ENCODE results near the gene HBM. TPM values are rescaled to one million over a fixed set of nuclear protein-coding genes. Genes with fewer than 3 reads are reported as not detected.
"Not testable (repeated sequence)": the region's sequence is repeated elsewhere in the genome, so short reads cannot be mapped to it uniquely, and the experiment has no call there.

HBM gene
- total RNA-seq, 6 experiments from 2014 or later = 1.1 to 8.4 (median 2.0) TPM; not detected in 2

DNA sequence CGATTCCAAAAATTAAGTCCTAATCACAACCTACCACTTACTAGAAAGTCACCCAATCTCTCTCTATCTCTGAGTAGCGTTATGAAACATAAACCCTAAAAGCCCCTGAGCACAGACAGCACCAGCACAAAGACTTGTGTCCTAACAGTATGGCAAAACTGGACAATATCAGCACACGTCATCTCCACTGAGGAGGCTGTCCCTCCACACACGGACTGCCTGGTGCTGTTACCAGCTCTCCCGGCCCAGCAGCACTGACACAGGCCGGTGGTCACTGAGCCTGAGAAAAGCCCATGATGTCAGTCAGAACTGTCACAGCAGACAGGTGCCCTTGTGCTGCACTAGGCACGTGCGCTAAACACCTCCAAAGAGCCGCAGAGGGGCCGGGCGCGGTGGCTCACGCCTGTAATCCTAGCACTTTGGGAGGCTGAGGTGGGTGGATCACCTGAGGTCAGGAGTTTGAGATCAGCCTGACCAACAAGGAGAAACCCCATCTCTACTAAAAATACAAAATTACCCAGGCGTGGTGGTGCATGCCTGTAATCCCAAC lies 45.9 kb downstream of the HBM start:
- not testable (repeated sequence) for ATAC-seq
- WGBS (ENCODE audit: insufficient coverage, low coverage, low lambda C conversion rate, missing lambda C conversion rate) = 81% methylated on average over 5 of the region's 14 CpGs

DNA sequence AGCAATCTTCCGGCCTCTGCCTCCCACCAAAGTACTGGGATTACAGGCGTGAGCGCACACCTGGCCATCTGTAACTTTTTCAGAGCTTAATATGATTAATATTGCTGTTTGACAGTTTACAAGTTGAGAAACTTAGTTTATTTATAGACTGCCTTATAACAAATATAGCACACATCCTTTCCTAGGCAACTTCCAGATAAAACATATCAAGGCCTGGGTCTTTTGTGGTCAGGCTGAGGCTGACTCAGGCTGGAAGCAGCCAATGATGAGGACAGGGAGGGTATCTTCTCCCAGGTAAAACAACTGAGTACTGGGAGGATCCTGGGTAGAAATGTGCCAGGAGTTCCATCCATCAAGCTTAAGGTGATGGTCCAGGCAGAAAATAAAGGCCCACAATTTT lies 47.2 kb downstream of the HBM start:
- ATAC-seq = no peak
- intact Hi-C loops (cut with DNase I) = no loop called here

More for the DNA sequence above, 45.9 kb downstream of the HBM start:
- intact Hi-C loops (cut with DNase I); DNase-seq; H3K9me3 ChIP-seq; H3K4me3 ChIP-seq; H3K4me1 ChIP-seq; H3K27me3 ChIP-seq; H3K27ac ChIP-seq: not testable (repeated sequence)
- peaks cover 0 to 65% (median 15%) of the 10 kb centered on the region in 4 donors for H3K36me3 ChIP-seq

More for the DNA sequence above, 47.2 kb downstream of the HBM start:
- Histone ChIP-seq H3K4me1 (no peaks in the 10 kb centered on the region), H3K9me3 (no peaks in the 10 kb centered on the region), H3K27ac (no peak overlapping the region), H3K4me3 (no peak overlapping the region), H3K27me3 (no peaks in the 10 kb centered on the region), H3K36me3 (peaks cover 0 to 62% (median 13%) of the 10 kb centered on the region in 4 donors)
- WGBS (ENCODE audit: insufficient coverage, low coverage, low lambda C conversion rate, missing lambda C conversion rate) = 92% methylated on average over 2 of the region's 3 CpGs
- no peak for DNase-seq
- TF ChIP-seq, protein P1, sequence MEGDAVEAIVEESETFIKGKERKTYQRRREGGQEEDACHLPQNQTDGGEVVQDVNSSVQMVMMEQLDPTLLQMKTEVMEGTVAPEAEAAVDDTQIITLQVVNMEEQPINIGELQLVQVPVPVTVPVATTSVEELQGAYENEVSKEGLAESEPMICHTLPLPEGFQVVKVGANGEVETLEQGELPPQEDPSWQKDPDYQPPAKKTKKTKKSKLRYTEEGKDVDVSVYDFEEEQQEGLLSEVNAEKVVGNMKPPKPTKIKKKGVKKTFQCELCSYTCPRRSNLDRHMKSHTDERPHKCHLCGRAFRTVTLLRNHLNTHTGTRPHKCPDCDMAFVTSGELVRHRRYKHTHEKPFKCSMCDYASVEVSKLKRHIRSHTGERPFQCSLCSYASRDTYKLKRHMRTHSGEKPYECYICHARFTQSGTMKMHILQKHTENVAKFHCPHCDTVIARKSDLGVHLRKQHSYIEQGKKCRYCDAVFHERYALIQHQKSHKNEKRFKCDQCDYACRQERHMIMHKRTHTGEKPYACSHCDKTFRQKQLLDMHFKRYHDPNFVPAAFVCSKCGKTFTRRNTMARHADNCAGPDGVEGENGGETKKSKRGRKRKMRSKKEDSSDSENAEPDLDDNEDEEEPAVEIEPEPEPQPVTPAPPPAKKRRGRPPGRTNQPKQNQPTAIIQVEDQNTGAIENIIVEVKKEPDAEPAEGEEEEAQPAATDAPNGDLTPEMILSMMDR (IDR thresholded peaks at IDR 0.05) = no peak
- TF ChIP-seq POLR2A (IDR thresholded peaks at IDR 0.05) = no peak

Small RNA genes lying within 50 kb of the gene (small RNA-seq; reads per million reads assigned to genes)
- 0 reads per million in 2 experiments for gene RF00019

Other genes with a start within 250 kb of the HBM start
- 1 to 10 TPM; 3.5 to 6.3 (median 4.3) TPM for gene POLR3K, start 112.4 kb upstream of the HBM start, total RNA-seq
- gene SNRNP25, start 112.2 kb upstream of the HBM start, total RNA-seq = 10 to 100 TPM; 11.7 to 15.9 (median 14.8) TPM
- 10 to 100 TPM in 1 of 6 experiments, 1 to 10 TPM in 5; 5.0 to 14.3 (median 7.1) TPM for gene RHBDF1, start 93.3 kb upstream of the HBM start, total RNA-seq
- gene MPG, start 87.8 kb upstream of the HBM start, total RNA-seq = 10 to 100 TPM; 20.7 to 76.4 (median 26.9) TPM
- gene NPRL3, start 27.3 kb upstream of the HBM start, total RNA-seq = 10 to 100 TPM; 12.7 to 20.0 (median 13.9) TPM
- under 1 TPM in 1 of 6 experiments, not detected in 5; 0.81 TPM for gene HBZ, start 13.3 kb upstream of the HBM start, total RNA-seq
- 100 to 1,000 TPM in 2 of 6 experiments, 10 to 100 TPM in 4; 17.8 to 522 (median 55.9) TPM for gene HBA2, start 6.9 kb downstream of the HBM start, total RNA-seq
- gene HBA1, start 10.7 kb downstream of the HBM start, total RNA-seq = 100 to 1,000 TPM in 3 of 6 experiments, 10 to 100 TPM in 1, 1 to 10 TPM in 2; 8.0 to 789 (median 84.3) TPM
- gene HBQ1, start 14.5 kb downstream of the HBM start, total RNA-seq = under 1 TPM in 1 of 6 experiments, not detected in 5; 0.47 TPM
- 10 to 100 TPM; 18.9 to 30.2 (median 20.4) TPM for gene LUC7L, start 63.5 kb downstream of the HBM start, total RNA-seq
- gene FAM234A, start 68.8 kb downstream of the HBM start, total RNA-seq = 10 to 100 TPM; 31.7 to 64.8 (median 41.9) TPM
- gene RGS11, start 110.0 kb downstream of the HBM start, total RNA-seq = 1 to 10 TPM in 1 of 6 experiments, under 1 TPM in 5; 0.37 to 1.3 (median 0.80) TPM
- gene ARHGDIG, start 114.6 kb downstream of the HBM start, total RNA-seq = not detected
- not detected for gene PDIA2, start 117.2 kb downstream of the HBM start, total RNA-seq
- gene AXIN1, start 186.7 kb downstream of the HBM start, total RNA-seq = 10 to 100 TPM in 3 of 6 experiments, 1 to 10 TPM in 3; 5.5 to 17.4 (median 9.4) TPM
- gene MRPL28, start 204.6 kb downstream of the HBM start, total RNA-seq = 10 to 100 TPM; 29.9 to 64.7 (median 32.6) TPM
- 10 to 100 TPM; 24.3 to 44.6 (median 28.0) TPM for gene PGAP6, start 216.0 kb downstream of the HBM start, total RNA-seq
- 10 to 100 TPM; 50.3 to 83.6 (median 61.0) TPM for gene NME4, start 231.2 kb downstream of the HBM start, total RNA-seq
- 100 to 1,000 TPM in 3 of 6 experiments, 10 to 100 TPM in 3; 73.6 to 169 (median 97.0) TPM for gene DECR2, start 235.9 kb downstream of the HBM start, total RNA-seq